HG02642 (cell line): Measurements from ENCODE around the gene R3HDM1.
"Not testable (repeated sequence)": the region's sequence is repeated elsewhere in the genome, so short reads cannot be mapped to it uniquely, and the experiment has no call there.

Source experiments
- ATAC-seq: cut with Tn5 transposase; IDR thresholded peaks from one replicate; pipeline ENCODE4 v1.9.1; 2021; ENCODE audit warnings: mild to moderate bottlenecking; ENCODE audit not compliant: unreplicated experiment, poor library complexity

The R3HDM1 gene

DNA sequence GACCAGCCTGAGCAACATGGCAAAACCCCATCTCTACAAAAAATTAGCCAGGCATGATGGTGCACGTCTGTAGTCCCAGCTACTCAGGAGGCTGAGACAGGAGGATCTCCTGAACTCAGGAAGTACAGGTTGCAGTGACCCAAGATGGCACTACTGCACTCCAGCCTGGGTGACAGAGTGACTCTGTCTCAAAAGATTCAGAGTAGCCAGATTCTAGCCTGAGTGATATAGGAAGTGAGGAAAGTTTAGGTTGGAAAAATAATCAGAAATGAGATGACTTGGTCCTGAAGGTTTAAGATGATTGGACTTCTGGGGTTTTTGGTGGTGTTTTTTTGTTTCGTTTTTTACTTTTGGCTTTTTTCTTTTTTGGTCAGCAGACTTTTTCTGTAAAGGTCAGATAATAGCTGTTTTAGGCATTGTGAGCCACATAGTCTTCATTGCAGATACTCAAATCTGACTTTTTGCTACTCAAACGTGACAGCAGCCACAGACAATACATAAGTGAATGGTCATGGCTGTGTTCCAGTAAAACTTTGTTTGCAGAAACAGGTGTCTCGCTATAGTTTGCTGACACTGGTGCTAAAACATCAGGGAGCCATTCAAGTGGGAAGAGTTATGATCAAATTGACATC, 106.3 kb downstream of the R3HDM1 start:
- ATAC-seq: peak; percentile 89

DNA sequence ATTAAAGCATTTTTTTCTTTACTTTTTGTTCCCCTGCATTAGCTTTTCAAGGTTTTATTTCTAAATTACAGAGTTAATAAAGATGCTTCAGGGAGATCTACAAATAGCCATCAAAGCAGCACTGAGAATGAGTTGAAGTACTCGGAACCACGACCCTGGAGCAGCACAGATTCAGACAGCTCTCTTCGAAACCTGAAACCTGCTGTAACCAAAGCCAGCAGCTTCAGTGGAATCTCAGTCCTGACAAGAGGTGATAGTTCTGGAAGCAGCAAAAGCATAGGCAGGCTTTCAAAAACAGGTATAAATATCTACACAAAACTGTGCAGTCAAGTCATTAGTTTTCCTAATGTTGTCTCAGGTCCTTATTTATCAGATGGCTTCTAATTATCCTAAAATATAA, 107.5 kb downstream of the R3HDM1 start:
- no peak for ATAC-seq

DNA sequence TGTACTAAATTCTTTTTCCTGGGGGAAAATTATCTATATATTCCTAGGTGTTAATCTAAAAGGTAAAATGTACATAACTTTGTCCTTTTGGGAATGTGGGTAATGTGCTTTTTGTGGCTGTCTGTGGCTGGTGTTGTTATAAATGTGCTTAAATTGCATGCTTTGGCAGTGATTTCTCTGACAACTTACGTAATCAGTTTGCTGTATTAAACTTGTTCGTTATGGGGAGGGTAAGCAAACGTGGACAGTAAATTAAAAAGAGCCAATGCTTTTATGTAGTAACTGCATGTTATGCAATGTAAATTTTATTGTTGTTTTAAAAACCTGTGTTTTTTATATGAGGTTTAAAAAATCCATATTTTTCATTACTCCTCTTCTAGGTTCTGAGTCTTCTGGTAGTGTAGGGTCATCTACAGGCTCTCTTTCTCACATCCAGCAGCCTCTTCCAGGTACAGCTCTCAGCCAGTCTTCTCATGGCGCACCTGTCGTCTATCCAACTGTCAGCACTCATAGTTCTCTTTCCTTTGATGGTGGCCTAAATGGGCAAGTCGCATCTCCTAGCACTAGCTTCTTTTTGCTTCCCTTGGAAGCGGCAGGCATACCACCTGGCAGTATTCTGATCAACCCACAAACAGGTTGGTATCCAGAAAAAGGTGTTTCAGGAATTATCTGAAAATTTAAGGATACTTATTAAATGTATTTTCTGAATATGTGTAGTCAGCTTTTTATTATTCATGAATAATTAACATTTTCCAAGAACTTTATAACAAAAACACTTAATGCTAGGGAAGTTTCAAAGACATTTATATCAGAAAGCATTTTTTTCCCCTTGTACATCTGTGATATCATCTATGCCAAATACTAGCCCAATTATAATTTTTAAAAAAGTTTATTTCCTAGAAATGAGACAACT, 110.1 kb downstream of the R3HDM1 start:
- ATAC-seq: no peak

DNA sequence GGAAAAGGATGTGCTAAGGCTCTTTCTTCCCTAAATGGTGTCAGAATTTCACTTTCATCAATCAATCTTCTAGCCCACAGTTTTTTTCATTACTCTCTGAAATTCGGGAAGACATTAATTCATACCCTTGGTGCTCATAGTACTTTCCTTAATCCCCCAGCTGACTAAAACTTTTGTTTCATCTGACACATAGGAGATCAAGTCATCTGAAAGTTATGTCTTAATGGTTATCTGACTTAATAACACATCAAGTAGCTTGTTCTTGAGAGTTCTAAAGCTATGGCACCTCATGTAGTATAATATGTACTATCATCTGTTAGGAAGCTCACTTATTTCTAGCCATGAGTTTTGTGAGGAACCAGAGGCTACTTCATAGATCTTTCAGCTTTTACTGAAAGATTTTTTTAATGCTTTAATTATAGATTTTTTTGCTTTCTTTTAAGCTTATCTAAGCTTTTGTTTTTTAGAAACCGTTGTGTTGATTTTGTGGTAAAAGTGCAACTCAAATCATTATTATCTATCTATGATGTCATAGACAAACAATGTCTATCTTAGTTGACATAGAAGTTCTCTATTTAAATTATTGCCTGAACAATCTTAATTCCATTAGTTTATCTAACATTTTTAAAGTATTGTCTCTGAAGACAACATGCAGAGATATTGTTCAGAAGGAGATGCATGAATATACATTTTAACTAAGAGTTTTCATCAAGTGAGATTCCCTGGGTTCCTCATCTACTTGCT, 116.7 kb downstream of the R3HDM1 start:
- ATAC-seq: no peak

DNA sequence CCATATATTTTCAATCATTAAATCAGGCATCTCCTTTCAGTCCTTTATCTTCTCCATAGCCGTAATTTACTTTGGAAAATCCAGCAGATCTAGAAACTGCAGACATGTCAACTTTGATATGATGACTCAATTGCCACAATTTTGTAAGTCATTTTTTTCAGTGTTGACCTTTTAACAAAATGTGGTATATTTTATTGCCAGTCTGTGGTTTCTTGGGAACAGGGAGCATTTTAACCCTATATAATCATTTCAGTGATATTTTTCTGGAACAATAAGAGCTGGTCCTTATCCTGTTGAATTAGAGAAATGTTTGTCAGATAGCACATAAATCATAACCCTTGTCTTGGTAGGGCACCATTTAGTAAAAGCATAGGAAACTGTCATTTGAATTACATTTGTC, 119.4 kb downstream of the R3HDM1 start:
- no peak for ATAC-seq

DNA sequence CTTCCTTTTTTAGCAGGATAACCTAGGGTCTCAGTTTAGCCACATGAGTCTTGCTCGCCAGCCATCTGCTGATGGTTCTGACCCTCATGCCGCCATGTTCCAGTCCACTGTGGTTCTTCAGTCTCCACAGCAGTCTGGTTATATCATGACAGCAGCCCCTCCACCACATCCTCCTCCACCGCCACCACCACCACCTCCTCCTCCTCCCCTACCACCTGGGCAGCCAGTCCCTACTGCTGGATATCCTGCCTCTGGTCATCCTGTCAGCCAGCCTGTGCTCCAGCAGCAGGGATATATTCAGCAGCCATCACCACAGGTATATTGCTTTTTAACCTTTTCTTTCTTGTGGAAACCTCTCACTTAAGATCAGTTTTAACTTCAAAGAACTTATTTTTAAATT, 120.4 kb downstream of the R3HDM1 start:
- no peak for ATAC-seq

DNA sequence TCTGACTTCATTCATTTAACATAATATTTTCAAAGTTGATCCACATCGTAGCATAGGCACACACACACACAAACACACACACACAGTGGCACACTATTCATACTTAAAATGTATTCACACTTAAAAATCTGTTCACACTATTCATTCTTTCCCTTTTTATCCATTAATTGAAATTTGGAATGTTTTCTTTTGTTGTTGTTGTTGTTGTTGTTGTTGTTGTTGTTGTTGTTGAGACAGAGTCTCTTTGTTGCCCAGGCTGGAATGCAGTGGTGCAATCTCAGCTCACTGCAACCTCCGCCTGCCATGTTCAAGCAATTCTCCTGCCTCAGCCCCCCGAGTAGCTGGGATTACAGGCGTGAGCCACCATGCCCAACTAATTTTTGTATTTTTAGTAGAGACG, 123.0 kb downstream of the R3HDM1 start:
- ATAC-seq: not testable (repeated sequence)

DNA sequence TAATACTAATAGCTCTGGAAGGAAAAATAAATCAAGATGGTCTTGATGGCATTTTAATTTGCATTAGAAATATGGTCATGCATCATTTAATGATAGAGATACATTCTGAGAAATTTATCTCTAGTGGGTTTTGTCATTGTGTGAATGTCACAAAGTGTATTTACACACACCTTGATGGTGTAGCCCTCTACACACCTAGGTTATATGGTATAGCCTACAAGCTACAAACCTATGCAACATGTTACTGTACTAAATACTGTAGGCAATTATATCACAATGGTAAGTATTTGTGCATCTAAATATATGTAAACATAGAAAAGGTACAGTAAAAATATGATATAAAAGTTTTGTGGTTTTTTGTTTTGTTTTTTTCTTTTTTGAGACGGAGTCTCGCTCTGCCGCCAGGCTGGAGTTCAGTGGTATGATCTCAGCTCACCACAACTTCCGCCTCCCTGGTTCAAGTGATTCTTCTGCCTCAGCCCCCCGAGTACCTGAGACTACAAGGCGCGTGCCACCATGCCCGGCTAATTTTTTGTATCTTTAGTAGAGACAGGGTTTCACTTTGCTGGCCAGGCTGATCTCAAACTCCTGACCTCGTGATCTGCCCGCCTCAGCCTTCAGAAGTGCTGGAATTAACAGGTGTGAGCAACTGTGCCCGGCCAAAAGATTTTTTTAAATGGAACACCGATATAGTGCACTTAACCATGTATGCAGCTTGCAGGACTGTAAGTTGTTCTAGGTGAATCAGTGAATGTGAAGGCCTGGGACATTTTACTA, 126.7 kb downstream of the R3HDM1 start:
- no peak for ATAC-seq

DNA sequence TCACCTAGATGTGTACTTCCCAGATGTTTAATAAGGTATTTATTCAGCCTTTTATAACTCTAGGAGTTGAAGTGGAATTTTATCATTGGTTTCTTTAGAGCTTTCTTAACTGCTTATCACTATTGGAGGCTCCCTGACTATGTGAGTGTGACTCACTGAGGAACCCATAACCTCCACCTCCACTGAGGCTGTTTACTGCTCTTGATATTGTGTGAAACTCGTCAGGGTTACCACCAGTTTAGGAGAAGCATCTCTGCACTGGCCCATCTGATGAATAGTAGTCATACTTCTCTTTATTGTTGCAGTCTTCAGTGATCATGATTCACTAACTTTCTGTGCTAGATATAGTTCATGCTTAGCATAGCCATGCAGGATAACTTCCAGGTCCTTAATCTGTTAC, 130.8 kb downstream of the R3HDM1 start:
- ATAC-seq: no peak

DNA sequence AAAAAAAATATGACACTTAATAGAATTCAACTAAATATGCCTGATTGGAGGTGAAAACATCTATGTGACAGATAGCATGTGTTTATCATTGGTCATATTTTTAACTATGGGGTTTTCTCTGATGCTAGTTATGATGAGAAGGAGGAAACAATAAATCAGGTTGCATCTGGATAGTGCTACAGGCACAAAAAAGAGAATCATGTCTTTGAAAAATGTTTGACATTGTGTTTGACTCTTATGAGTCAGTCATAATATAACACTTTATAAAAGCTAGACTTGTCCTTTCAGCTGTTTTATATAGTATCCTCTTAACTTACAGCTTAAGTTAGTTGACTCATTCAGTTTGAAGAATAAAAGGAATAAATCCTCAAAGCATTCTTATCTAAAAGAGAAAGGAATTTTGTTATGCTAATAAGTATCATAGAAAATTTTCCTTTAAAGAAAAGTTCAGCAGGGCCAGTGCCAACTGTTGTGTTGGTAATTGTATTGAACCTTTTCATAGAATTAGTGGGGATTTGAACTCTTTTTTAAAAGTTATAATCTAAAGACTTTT, 131.9 kb downstream of the R3HDM1 start:
- ATAC-seq: no peak

DNA sequence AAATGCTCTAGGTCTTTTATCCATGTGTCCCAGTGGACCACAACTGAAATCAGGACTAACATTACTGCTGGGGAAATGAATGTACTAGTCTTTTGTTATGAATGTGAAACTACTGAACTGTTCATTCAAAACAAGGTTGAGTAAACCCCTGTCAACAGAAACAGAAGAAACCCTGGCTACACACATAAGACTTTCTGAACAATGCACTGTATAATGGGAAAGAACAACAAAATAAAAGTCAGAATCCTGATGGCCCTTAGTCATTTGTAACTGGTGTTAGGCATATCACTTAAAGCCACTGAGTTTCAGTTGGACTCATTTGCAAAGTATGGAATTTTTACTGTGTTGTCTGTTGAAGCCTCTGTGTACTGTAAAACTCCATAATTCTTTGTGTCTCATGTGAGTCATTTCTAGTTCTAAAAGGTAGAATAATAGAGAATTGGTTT, 133.4 kb downstream of the R3HDM1 start:
- peak; percentile 89 for ATAC-seq

DNA sequence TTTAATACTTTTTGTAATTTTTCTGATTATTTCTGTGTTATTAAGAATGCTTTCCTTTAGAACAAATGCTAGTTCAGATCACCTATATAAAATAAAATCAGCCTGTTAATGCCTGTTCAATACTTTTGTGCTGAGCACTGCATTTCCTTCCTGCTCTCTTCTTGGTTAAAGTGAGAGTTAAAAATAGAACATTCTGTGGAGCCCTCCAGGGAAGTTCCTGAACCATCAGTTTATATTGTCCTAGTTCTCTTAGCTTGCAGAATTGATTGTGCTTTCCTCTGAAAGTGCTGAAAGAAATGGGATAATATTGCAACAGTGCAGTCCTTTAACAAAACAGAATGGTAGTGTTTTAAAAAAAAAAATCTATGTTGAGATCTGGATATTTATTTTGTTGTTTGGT, 135.8 kb downstream of the R3HDM1 start:
- ATAC-seq: no peak

DNA sequence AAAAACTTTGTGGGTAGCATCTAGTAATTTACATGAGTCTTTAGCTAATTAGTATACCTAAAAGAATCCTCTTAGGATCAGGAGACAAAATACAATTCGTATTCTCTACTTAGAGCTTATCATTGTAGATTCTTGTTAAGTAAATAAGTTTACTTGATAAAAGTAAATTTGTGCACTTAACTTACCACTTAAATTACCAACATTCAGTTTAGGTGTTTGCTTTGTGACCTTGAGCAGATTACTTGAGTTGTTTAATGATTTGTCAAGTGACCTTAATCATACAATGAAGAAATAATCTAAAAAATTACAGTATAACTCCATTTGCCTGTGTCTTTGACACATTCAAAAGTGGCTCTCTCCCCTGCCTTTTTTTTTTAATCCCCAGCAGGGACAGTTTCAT, 143.2 kb downstream of the R3HDM1 start:
- ATAC-seq: no peak

DNA sequence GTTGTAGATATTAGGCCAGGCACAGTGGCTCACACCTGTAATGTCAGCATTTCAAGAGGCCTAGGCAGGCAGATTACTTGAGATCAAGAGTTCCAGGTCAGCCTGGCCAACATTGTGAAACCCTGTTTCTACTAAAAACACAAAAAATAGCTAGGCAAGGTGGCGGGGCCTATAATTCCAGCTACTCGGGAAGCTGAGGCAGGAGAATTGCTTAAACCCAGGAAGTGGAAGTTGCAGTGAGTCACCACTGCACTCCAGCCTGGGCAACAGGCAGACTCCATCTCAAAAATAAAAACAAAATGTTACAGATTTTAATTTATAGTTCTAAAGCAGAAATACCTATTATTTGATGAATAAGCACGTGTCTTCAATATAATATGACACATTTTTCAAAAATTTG, 144.7 kb downstream of the R3HDM1 start:
- ATAC-seq: no peak

DNA sequence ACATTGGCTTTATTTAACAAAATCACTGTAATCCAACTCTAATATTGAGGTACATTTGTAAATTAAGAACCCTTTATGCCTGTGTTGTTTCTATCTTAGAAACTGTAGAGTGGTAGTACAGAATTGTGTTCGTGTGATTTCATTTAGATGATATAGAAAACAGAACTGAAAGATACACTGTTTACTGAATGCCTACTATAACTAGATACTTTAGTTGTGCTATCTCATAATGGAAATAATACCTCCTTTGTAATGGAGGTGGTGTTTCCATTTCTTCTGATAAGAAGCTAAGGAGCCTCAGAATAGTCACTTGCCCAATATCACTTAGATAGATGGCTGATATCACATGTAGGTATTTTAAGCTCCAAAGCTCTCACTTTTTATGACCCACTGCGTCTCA, 147.8 kb downstream of the R3HDM1 start:
- no peak for ATAC-seq

DNA sequence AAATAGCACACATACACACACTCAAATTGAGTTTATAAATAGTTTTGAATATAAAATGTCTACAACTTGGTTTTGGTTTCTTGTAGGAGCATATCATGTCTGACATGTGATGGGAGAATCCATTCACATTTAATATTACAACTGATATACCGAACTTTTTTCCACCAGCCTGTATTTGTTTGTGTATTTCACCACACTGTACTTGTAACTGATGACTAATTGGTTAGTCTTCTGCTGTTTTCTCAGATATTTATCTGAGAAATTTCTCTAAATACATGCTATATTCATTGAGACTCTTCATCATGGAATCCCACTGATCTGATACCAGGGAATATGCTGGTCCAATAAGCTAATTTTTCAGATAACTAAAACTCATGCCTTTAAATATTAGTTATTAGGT, 154.1 kb downstream of the R3HDM1 start:
- no peak for ATAC-seq

DNA sequence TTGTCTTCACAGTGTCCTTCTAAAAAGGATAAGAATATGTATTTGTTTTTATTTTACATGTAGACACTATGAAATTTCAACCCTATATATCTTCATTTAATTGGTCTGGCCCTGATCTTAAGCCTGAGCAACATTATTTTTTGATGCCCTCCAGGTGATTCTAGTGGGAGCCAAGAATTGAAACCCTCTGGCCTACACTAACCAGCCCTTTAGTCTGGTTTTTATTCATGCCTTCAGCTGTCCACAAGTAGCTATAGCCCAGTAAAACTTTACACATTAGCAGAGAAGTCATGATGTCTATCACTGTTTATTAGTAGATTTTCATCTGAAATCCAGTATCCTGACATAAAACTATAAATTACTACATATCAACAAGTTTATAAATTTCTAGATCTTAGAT, 157.7 kb downstream of the R3HDM1 start:
- ATAC-seq: no peak

DNA sequence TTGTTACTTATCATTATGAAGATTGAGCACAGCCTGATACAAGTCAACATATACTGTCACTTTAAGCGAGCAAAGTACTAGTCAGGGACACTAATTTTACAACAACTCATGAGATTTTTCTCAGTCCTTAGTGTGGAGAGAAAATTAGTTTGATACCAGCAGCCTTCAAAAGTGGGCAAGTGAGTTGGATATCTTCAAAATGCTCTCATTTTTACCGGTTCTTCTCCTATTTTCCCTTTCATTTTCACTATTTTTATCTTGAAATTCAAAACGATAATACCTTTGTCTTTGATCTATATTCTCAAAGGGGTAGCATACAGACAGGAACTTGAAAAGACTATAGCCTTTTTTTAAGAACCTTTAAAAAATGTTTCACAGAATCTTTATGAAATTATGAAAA, 158.4 kb downstream of the R3HDM1 start:
- no peak for ATAC-seq

DNA sequence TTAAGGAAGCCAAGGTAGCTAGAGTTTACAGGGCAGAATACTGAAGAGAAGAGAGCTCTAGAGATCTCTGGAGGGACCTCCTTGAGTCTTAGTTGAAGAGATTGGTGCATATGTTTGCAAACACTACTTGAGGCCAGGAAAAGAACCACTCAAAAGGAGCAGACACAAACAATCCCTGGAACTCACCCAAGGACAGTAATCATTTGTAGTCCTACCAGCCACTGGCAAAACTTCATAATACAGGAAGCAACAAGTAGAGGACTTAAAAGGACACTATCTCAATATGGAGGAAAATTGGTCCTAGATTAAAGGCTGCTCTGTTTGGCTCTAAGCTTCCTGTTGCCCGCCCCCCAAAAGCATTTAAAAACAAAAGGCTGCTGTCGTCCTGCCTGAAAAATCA, 163.4 kb downstream of the R3HDM1 start:
- no peak for ATAC-seq

DNA sequence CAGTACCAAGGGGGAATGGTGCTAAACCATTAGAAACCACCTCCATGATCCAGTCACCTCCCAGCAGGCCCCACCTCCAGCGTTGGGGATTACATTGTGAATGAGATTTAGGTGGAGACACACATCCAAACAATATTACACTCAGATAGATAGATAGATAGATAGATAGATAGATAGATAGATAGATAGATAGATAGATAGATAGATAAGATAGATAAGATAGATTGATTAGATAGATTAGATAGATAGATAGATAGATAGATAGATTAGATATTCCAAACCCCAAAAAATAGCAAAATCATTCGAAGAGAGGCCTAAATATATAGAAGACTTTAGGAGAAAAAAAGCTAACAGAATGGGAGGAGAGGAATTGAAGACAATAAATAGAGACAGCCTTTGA, 167.6 kb downstream of the R3HDM1 start:
- no peak for ATAC-seq
